ENCODE data around the gene DCP1B.

Gene DCP1B

GRCh38 chr12:1937481-1938224, 66.6 kb downstream of the DCP1B start:
- no peak for TF ChIP-seq CTCF (conservative IDR thresholded peaks at IDR 0.05; ENCODE audit: control insufficient read depth, insufficient read depth, low read depth, low read length)
- no peak for DNase-seq (ENCODE audit: low read depth)
- H3K4me3 ChIP-seq (ENCODE audit: control insufficient read depth, low read depth, low read length): no peak overlapping the region

DNA sequence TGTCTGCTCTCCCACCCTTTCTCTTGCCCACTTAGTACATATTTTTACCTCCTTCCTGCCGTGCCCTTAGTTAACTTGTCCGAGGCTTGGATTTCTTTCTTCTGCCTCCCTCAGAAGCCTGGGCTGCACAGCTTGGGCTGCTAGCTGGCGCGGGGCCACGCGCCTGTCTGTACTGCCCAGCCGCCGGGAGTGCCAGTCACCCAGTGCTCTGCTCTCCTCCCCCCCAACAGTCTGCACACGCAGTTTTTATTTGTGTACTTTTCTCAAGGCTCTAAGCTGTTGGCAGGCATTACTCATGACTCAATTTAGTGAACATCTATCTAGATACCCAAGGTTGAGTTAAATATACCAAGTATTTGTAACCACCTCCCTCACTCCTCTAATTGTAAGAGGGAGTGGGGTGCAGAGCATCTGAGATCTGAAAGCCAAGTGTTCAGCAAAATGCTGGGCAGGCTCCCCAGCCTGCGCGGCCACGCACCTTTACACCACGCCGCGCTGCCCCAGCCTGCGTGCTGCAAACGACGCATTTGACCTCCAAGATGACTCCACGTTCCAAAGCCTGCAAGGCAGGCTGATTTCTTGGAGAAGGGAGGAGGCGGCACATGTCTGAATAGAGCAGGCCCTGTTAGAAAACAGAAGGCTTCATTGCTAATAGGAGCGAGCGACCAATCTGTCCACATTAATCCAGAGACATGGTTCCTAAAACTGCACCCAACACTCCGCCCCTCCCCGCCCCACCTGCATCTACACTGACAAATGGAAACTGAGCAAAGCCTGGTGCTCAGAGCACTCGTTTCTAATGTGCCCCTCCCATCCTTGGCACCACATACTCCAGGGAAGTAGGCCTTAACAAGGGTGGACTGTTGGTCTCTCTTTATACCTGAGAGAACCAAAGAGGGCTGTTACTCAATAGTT, 67.6 kb downstream of the DCP1B start:
- peak; percentile 48 for DNase-seq (ENCODE audit: low read depth)
- TF ChIP-seq CTCF (conservative IDR thresholded peaks at IDR 0.05; ENCODE audit: control insufficient read depth, insufficient read depth, low read depth, low read length): no peak
- no peak overlapping the region for H3K4me3 ChIP-seq (ENCODE audit: control insufficient read depth, low read depth, low read length)

GRCh38 chr12:1935700-1936378, 68.4 kb downstream of the DCP1B start:
- no peak overlapping the region for H3K4me3 ChIP-seq (ENCODE audit: control insufficient read depth, low read depth, low read length)
- no peak for DNase-seq (ENCODE audit: low read depth)
- TF ChIP-seq CTCF (conservative IDR thresholded peaks at IDR 0.05; ENCODE audit: control insufficient read depth, insufficient read depth, low read depth, low read length): no peak

DNA sequence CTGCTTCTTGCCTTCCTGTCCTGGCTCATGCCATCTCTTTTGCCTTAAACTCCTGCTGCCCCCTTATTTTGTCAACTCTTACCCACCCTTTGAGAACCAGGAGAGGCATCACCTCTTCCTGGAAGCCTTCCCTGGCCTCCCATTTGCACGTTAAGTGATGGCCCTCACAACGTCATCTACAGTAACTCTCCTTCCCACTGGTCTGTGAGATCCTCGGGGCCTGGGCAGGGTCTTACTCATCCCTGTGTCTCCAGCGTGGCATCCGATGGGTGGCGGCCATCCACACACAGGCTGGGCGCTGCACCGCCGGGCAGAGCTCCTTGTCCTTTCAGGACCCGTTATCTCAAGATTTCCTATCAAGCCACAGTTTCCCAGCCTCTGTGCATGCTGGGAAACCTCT, 69.0 kb downstream of the DCP1B start:
- H3K4me3 ChIP-seq (ENCODE audit: control insufficient read depth, low read depth, low read length): no peak overlapping the region
- no peak for TF ChIP-seq CTCF (conservative IDR thresholded peaks at IDR 0.05; ENCODE audit: control insufficient read depth, insufficient read depth, low read depth, low read length)
- no peak for DNase-seq (ENCODE audit: low read depth)

GRCh38 chr12:1934831-1935230, 69.4 kb downstream of the DCP1B start:
- TF ChIP-seq CTCF (conservative IDR thresholded peaks at IDR 0.05; ENCODE audit: control insufficient read depth, insufficient read depth, low read depth, low read length): no peak
- DNase-seq (ENCODE audit: low read depth): no peak
- no peak overlapping the region for H3K4me3 ChIP-seq (ENCODE audit: control insufficient read depth, low read depth, low read length)

DNA sequence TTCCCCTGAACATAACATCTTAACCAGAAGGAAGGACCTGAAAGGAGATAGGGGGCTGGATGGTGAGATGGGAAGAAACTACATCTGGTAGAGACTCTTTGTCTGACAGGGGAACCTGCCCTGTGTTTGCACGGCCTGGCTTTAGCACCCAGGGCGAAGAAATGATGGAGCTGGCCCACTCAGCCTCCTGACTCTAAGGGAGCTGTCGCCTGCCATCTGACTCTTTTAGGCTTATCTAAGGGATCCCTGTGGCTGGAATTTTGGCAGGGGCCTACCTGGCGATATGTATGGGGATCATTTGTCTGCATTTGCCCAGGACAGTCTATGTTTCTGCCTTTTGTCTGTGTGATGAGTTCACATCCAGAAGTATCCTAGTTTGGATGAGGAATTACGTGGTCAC, 70.2 kb downstream of the DCP1B start:
- H3K4me3 ChIP-seq (ENCODE audit: control insufficient read depth, low read depth, low read length): no peak overlapping the region
- DNase-seq (ENCODE audit: low read depth): no peak
- TF ChIP-seq CTCF (conservative IDR thresholded peaks at IDR 0.05; ENCODE audit: control insufficient read depth, insufficient read depth, low read depth, low read length): no peak

Data from fibroblast of mammary gland (primary cell).